GM12891 (cell line): ENCODE data around the gene STX3.

Source experiments
- PAX5 ChIP-seq: IDR thresholded peaks from 2 replicates; pipeline ENCODE4 v1.6.1; 2011; ENCODE audit warnings: low read length, moderate library complexity, mild to moderate bottlenecking; ENCODE audit not compliant: insufficient read depth, severe bottlenecking
- POLR2A ChIP-seq: IDR thresholded peaks from 2 replicates; pipeline ENCODE4 v1.6.1; 2011; ENCODE audit warnings: low read depth, low read length, control low read depth
- POLR2AphosphoS5 ChIP-seq: IDR thresholded peaks from 2 replicates; pipeline ENCODE4 v1.6.1; 2011; ENCODE audit warnings: low read depth, low read length, control low read depth
- POU2F2 ChIP-seq: IDR thresholded peaks from 2 replicates; pipeline ENCODE4 v1.6.1; 2011; ENCODE audit warnings: low read depth, mild to moderate bottlenecking, control low read depth, low read length, moderate library complexity
- SPI1 ChIP-seq: IDR thresholded peaks from 2 replicates; pipeline ENCODE4 v1.6.1; 2011; ENCODE audit warnings: low read depth, low read length, control low read depth
- TAF1 ChIP-seq: IDR thresholded peaks from 2 replicates; pipeline ENCODE4 v1.6.1; 2011; ENCODE audit warnings: low read depth, low read length, control low read depth

GRCh38 chr11:59759900-59760299, 4.7 kb downstream of the STX3 start:
- TF ChIP-seq POLR2A (no peak), POLR2AphosphoS5 (no peak), SPI1 (no peak), POU2F2 (no peak), TAF1 (no peak), PAX5 (no peak)
